PC-3 (cell line): ENCODE results near the gene TSSK2.
"Not testable (repeated sequence)": the region's sequence is repeated elsewhere in the genome, so short reads cannot be mapped to it uniquely, and the experiment has no call there.

Experiments
- EZH2 ChIP-seq: fragments of 300-600 bp; sonication (generic); IDR thresholded peaks from one replicate; pipeline ENCODE4 v1.6.1; 2017; ENCODE audit warnings: antibody characterized with exemption, mild to moderate bottlenecking, low read length; ENCODE audit not compliant: unreplicated experiment
- TF ChIP-seq, protein P1 (sequence below): fragments of 300-600 bp; sonication (generic); conservative IDR thresholded peaks from 2 replicates; pipeline ENCODE4 v1.5.1; 2017; ENCODE audit warnings: antibody characterized with exemption, low read depth, mild to moderate bottlenecking, low read length

DNA sequence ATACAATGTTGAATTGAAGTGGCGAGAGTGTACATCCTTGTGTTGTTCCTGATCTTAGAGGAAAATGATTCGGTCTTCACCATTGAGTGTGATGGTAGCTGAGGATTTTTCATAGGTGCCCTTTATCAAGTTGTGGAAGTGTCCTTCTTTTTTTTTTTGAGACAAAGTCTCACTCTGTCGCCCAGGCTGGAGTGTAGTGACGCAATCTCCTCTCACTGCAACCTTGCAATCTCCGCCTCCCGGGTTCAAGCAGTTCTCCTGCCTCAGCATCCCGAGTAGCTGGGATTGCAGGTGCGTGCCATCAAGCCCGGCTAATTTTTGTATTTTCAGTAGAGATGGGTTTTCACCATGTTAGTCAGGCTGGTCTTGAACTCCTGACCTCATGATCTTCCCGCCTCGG lies 27.5 kb downstream of the TSSK2 start:
- not testable (repeated sequence) for TF ChIP-seq EZH2
- TF ChIP-seq, protein P1, sequence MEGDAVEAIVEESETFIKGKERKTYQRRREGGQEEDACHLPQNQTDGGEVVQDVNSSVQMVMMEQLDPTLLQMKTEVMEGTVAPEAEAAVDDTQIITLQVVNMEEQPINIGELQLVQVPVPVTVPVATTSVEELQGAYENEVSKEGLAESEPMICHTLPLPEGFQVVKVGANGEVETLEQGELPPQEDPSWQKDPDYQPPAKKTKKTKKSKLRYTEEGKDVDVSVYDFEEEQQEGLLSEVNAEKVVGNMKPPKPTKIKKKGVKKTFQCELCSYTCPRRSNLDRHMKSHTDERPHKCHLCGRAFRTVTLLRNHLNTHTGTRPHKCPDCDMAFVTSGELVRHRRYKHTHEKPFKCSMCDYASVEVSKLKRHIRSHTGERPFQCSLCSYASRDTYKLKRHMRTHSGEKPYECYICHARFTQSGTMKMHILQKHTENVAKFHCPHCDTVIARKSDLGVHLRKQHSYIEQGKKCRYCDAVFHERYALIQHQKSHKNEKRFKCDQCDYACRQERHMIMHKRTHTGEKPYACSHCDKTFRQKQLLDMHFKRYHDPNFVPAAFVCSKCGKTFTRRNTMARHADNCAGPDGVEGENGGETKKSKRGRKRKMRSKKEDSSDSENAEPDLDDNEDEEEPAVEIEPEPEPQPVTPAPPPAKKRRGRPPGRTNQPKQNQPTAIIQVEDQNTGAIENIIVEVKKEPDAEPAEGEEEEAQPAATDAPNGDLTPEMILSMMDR, result not testable (repeated sequence)
